Ecto neural progenitor cell (in vitro differentiated cells): ENCODE data around the gene CLSTN2.

Experiments used
- DNase-seq: peaks from one replicate; pipeline ENCODE4 v3.0.0-alpha.2; 2018; ENCODE audit warnings: low spot score

Gene CLSTN2

DNA sequence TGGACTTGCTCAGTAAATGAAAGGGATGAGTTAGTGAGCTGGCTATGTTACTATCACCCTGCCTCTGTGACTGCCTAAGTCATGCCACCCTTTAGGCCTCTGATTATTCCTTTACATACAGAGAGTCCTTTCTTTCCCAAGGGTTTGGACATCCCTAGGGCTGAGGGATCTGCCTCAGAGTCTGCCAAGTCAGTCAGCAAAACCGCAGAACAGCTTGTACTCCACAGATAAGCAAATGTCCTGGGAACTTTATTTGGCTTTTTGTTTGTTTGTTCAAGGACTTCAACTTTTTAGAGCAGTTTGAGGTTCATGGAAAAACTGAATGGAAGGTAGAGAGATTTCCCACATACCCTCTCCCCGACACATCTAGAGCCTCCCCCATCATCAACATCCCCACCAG, 660.3 kb downstream of the CLSTN2 start:
- DNase-seq = no peak

DNA sequence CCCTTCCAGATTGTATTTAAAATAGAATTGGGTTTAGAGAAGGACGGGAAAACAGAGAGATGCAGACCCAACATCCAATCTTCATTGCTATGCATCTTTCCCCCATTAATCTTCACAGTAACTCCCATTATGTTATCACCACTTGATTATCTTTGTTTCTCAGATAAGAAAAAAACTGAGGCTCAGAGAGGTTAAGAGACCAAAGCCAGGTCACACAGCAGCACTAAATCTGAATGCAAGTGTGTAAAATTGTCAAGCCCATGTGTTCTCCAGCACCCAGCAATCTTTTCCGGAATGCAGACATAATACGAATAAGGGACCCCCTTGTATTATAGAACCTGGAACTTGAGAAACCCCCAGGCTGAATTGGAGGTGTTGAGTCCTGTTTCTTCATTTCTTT, 662.4 kb downstream of the CLSTN2 start:
- no peak for DNase-seq

DNA sequence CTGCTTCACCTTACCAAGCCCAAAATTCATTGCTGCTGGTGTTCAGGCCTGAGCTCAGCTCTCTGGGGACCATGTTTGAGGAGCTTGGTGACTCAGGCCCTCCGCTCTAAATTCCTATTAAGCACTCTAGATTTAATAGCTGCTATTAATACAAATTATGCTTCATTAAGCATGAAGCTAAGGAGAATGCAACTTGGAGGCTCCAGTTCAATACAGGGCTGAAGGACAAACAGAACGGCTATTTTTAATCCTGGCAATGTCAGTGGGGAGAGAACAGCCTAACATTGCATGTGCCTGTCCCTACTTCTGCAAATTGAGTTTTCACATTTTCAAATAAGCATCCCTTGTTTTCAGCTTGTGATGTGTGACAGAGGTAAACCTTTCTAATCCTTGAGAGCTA, 662.8 kb downstream of the CLSTN2 start:
- no peak for DNase-seq

DNA sequence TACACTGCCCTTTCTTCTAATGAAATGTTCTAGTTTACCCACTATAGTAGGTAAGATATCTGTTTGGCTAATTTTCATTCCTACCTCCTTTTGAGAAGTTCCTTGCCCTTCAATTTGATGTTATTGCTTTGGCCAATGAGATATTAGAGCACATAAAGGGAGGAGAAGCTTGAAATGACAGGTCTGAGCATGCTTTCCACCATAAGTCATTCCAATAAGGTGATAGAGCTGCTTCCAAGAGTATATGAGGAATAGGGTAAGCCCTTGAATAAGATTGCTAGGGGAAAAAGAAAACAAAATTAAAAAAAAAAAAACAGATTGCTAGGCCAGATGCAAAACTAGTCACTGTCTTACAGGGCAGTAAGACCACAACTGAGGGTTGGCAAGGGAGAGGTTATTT, 664.0 kb downstream of the CLSTN2 start:
- DNase-seq = no peak

DNA sequence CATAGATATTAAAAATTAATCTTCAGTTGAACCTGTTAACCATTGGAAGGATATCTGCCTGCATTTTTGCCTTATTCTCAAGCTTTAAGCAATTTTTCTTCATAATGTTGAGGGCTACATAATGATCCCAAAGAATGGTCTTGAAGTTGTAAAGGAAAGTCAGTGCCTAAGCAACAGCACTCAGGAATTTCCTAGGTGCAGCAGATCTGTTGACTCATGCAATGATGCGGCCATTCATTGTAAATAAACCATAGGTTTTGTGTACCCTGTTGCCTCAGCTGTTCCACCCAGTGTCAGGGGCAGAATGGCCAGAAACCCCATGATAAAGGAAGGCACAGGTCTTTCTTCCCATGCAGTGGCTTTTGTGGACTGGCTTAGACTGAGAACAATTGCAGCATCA, 664.5 kb downstream of the CLSTN2 start:
- DNase-seq = no peak

DNA sequence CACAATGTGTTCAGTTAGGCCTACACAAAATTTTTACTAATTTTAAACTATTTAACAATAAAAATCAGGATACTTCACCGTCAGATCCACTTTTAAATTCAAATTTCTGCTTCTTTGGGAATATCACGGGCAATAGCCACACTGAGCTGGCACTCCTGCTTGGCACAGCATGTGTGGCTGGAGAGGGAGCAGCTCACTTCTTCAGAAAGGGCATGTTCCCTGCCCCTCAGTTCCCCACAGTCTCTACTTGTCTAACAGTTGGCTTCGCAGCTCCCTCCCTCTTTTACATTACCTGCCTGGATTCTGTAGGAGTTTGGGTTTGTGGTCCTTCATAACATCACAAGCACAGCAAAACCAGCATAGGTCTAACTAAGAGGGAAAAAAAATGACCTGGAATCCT, 666.9 kb downstream of the CLSTN2 start:
- no peak for DNase-seq

DNA sequence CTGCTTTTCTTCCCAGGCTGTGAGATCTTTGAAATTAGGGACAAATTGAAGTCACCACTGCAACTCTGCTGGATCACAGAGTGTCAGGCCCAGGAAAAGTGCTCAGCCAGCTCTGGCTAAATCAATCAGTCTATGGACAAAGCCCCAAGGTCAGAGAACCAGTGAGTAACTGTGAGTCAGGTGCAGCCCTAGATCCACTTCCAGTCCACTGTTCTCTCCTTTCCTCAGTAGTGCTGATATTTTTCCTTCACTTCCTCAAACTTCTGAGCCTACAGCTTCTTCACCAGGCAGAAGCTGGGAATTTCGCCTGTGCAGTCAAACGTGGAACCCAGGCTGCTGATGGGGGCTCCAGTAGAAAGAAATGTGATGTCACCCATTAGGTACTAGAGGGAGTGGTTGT, 667.8 kb downstream of the CLSTN2 start:
- no peak for DNase-seq

DNA sequence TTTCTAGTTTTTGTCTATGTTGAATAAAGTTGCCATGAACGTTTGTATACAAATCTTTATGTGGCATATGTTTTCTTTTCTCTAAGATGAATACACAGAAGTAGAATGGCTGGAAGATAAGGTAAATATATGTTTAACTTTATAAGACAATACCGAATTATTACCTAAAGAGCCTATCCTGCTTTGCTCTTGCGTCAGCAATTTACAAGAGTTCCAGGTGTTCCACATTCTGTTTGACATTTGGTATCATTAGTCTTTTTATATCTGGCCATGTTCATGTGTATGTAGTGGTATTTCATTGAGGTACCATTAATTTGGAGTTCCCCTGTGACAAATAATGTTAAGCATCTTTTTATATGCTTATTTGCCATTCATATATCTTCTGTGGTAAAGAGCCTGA, 668.8 kb downstream of the CLSTN2 start:
- DNase-seq = no peak

DNA sequence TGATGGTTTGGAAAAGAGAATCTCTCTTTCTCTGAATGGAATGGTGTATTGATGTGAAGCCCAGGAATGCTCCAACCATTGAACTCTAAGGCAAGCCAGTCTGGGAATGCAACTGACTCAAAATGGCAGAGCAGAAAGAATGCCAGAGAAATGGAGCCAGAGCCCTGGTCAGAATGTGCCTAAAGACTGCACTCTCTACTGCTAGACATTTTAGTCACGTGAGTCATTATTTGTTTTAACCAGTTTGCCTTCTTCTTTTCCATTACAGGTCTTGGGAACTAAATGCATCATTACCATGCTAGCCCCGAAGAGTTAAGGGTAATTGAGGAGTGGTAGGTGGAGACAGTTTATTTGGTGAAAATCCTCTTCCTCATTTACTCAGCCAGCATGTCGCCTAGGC, 675.6 kb downstream of the CLSTN2 start:
- DNase-seq = no peak

DNA sequence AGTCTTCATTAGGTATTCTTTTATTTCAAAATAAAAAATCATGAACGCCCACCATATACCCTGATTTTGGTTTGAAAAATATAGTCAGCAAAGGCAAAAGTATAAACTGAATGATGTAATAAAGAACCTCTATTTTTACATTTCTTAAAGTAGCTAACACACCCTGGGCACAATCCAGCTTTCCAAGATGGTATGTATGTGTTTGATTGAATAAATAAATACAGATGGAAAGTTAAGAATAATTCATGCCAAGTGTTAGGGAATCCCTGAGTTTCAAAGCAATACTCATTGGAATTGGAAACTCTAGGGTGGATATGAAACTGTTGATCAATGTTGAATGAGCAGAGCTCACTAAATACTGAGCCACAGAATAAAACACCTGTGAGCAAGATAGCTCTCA, 679.0 kb downstream of the CLSTN2 start:
- DNase-seq = no peak

DNA sequence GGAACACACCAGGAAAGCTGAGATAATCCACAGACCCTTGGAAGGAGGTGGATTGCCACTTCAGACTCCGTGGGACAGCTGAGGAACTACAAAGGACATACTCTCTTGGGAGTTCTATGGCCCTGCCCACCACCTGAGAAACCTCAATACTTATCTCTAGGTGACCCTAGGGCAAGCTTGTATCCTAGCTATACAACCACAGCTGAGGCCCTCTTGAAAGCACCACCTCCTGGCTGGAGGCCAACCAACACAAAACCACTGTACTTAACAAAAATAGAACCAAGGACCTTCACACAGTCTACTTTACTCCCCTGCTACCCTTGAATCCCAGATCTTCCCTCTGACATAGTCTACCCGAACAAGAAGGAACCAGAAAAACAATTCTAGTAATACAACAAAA, 682.1 kb downstream of the CLSTN2 start:
- no peak for DNase-seq

DNA sequence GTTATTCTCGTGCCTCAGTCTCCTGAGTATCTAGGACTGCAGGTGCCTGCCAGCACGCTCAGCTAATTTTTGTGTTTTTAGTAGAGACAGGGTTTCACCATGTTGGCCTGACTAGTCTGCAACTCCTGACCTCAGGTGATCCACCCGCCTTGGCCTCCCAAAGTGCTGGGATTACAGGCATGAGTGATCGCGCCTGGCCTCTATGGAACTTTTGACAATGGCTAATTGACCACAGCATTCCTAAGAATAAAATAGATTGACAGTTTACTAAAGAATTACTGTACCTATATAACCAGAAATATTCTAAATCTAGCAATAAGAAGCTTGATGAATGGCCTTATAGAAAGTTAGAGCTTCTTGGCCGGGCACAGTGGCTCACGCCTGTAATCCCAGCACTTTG, 691.9 kb downstream of the CLSTN2 start:
- no peak for DNase-seq
